ENCODE measurements around the gene FKBP1B.
A peak's percentile ranks its signal among the peaks of the same experiment; 100 is the strongest.
"Not testable (repeated sequence)": the region's sequence is repeated elsewhere in the genome, so short reads cannot be mapped to it uniquely, and the experiment has no call there.

The FKBP1B gene

GRCh38 chr2:24049485-24050021 is at the start of gene FKBP1B:
Gene FKBP1B, plus strand, starts transcription at chr2:24049741. Its CDS starts 109 bp downstream, at chr2:24049850.
- peak; percentile 63 for DNase-seq

- no peak for DNase-seq
Measured at GRCh38 chr2:24007693-24008092, 41.8 kb upstream of the FKBP1B start.

GRCh38 chr2:24008672-24009366 is 40.7 kb upstream of the FKBP1B start:
- no peak for DNase-seq

GRCh38 chr2:24009367-24009679 is 40.2 kb upstream of the FKBP1B start:
- no peak for DNase-seq

GRCh38 chr2:24009680-24010476 is 39.7 kb upstream of the FKBP1B start, which contains the start of gene MFSD2B:
Gene MFSD2B, plus strand, starts transcription at chr2:24010085. Its CDS starts 12 bp downstream, at chr2:24010097.
- no peak for DNase-seq

- DNase-seq = no peak
Measured at GRCh38 chr2:24010477-24011249, 38.9 kb upstream of the FKBP1B start.

GRCh38 chr2:24011250-24012104 is 38.1 kb upstream of the FKBP1B start:
- DNase-seq = no peak

- DNase-seq = no peak
Measured at GRCh38 chr2:24012521-24013188, 36.9 kb upstream of the FKBP1B start.

- DNase-seq = not testable (repeated sequence)
Measured at GRCh38 chr2:24014902-24015301, 34.6 kb upstream of the FKBP1B start.

- DNase-seq = no peak
Measured at GRCh38 chr2:24015562-24016375, 33.8 kb upstream of the FKBP1B start.

- no peak for DNase-seq
Measured at GRCh38 chr2:24016376-24016761, 33.2 kb upstream of the FKBP1B start.

- no peak for DNase-seq
Measured at GRCh38 chr2:24016853-24017703, 32.5 kb upstream of the FKBP1B start.

GRCh38 chr2:24017711-24018110 is 31.8 kb upstream of the FKBP1B start:
- DNase-seq = no peak

GRCh38 chr2:24018241-24018640 is 31.3 kb upstream of the FKBP1B start:
- DNase-seq = no peak

GRCh38 chr2:24019729-24020128 is 29.8 kb upstream of the FKBP1B start:
- no peak for DNase-seq

GRCh38 chr2:24020244-24020643 is 29.3 kb upstream of the FKBP1B start:
- DNase-seq = no peak

GRCh38 chr2:24021122-24021998 is 28.2 kb upstream of the FKBP1B start:
- no peak for DNase-seq

GRCh38 chr2:24022324-24022974 is 27.1 kb upstream of the FKBP1B start:
- no peak for DNase-seq

Data from NCI-H1436 (cell line).